ENCODE results near the gene EZH1. TPM values are rescaled to one million over a fixed set of nuclear protein-coding genes. Genes with fewer than 3 reads are reported as not detected.

The EZH1 gene
- total RNA-seq, 1 donor from 2014 or later = 43.3 TPM

DNA sequence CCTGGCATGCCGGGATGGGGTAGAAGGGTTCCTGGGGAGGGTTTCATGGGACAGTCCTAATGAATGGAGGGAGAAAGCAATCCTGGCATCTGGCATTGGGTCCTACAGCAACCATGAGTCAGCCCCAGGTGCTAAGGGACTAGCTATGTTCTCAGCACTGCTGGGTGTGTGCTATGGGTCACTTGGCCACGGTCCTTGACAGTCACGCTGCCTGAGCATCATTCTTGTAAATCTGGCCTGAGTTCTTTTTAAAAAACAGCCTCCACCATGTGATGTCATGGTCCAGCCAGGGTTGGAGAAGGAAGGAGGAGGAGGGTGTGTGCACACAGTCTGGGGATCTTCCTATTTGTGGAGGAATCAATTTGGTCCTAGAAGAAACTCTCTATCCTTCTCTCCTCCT, 9.9 kb upstream of the EZH1 start:
- Histone ChIP-seq H3K27ac (replicated peaks) (no peak overlapping the region), H3K36me3 (no peaks in the 10 kb centered on the region), H3K4me1 (peaks cover 19% of the 10 kb centered on the region), H3K4me3 (no peak overlapping the region), H3K9me3 (replicated peaks) (no peaks in the 10 kb centered on the region), H3K27me3 (ENCODE audit: low read depth) (no peaks in the 10 kb centered on the region)
- peak; percentile 41 for DNase-seq
- intact Hi-C loops (cut with micrococcal nuclease) = no loop called here
- TF ChIP-seq, protein P1, sequence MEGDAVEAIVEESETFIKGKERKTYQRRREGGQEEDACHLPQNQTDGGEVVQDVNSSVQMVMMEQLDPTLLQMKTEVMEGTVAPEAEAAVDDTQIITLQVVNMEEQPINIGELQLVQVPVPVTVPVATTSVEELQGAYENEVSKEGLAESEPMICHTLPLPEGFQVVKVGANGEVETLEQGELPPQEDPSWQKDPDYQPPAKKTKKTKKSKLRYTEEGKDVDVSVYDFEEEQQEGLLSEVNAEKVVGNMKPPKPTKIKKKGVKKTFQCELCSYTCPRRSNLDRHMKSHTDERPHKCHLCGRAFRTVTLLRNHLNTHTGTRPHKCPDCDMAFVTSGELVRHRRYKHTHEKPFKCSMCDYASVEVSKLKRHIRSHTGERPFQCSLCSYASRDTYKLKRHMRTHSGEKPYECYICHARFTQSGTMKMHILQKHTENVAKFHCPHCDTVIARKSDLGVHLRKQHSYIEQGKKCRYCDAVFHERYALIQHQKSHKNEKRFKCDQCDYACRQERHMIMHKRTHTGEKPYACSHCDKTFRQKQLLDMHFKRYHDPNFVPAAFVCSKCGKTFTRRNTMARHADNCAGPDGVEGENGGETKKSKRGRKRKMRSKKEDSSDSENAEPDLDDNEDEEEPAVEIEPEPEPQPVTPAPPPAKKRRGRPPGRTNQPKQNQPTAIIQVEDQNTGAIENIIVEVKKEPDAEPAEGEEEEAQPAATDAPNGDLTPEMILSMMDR (IDR thresholded peaks at IDR 0.05; ENCODE audit: borderline replicate concordance) = no peak

DNA sequence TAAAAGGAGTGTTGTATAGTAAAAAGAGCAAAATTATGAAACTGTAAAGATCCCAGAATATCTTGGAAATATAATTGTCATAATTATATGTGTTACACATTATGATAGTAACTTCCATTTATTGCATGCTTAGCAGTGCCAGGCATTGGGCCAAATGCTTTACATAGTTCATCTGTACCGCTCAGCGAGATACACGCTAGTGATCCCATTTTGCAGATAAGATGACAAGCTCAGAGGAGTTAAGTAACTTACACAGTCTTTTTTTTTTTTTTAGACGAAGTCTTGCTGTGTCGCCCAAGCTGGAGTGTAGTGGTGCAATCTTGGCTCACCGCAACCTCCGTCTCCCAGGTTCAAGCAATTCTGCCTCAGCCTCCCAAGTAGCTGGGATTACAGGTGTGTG, 6.8 kb upstream of the EZH1 start:
- DNase-seq = no peak
- peak overlapping the region; percentile 71 for H3K27ac ChIP-seq (replicated peaks)
- H3K9me3 ChIP-seq (replicated peaks) = no peaks in the 10 kb centered on the region
- peaks cover 41% of the 10 kb centered on the region for H3K4me1 ChIP-seq
- TF ChIP-seq, protein P1 (IDR thresholded peaks at IDR 0.05; ENCODE audit: borderline replicate concordance) = no peak
- intact Hi-C loops (cut with micrococcal nuclease) = no loop called here
- H3K27me3 ChIP-seq (ENCODE audit: low read depth) = no peaks in the 10 kb centered on the region
- H3K4me3 ChIP-seq = no peak overlapping the region
- no peaks in the 10 kb centered on the region for H3K36me3 ChIP-seq

DNA sequence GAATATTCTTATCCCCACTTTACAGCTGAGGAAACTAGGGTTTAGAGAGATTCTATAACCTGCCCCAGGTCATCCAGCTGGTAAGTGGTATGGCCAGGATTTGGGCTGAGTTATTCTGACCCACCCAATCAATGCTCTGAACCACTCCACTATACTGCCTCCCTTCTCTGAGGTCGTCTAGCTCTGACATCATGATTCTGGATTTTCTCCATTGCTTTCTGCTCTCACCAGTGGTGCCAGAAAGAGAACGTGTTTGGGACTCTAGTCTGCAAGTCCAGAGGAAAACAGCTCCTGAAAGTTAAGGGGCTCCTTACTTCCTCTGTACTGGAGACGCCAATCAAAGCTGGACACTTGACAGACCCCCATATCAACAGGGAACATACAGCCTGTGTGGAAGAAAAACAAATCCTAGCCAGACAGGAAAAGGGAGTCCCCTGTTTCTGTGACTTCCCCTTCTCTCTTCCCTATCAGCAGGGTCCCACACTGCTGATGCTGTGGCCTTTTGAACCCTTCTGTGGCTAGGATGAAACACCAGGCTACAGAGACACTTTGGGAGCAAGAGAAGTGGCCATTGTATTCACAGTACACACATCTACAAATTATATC, 6.0 kb upstream of the EZH1 start:
- H3K27ac ChIP-seq (replicated peaks) = peak overlapping the region; percentile 71
- H3K36me3 ChIP-seq = no peaks in the 10 kb centered on the region
- TF ChIP-seq, protein P1 (IDR thresholded peaks at IDR 0.05; ENCODE audit: borderline replicate concordance) = no peak
- no peaks in the 10 kb centered on the region for H3K27me3 ChIP-seq (ENCODE audit: low read depth)
- H3K9me3 ChIP-seq (replicated peaks) = no peaks in the 10 kb centered on the region
- intact Hi-C loops (cut with micrococcal nuclease) = no loop called here
- no peak overlapping the region for H3K4me3 ChIP-seq
- DNase-seq = no peak
- H3K4me1 ChIP-seq = peaks cover 41% of the 10 kb centered on the region

DNA sequence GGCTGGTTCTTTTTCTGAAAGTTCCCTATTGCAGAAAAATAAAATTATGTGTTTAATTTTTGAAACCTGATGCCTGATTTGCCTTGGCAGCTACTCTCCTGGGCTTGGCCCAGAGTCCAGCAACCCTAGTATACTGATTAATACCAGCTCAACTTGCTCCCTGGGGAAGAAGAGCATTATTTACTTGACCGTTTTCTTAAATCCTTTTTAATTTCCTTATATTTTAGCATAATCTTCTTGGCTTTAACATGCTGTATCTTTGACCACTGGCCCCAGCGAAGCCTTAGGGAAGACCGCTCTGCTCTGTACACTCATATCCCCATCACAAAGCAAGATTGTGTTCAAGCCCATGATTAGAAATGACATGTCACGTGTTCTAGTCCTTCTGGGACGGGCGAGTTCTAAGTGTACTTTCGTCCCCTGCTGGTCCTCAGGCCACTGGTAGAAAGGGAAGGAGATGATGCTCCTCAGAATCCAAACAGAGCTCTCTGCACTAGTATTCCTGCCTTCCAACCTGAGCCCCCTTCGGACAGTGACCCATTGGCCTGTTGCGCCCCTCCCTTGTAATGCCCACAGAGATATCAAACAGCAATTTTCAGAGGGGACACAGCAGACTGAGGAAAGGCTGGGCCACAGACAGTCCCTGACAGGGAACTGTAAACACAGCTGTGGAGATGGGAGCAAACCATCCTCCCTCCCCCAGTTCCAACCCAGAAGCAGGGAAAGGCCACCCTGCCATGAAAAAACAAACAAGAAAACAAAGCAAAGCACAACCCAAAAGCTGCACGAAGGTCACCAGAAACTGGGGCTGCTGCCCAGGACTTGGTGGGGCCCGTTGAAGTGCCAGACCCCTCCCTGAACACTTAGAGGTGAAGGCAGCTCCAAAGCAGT, 4.3 kb upstream of the EZH1 start:
- no peak for DNase-seq
- Histone ChIP-seq H3K27ac (replicated peaks) (peak overlapping the region; percentile 71), H3K9me3 (replicated peaks) (no peaks in the 10 kb centered on the region), H3K36me3 (no peaks in the 10 kb centered on the region), H3K27me3 (ENCODE audit: low read depth) (no peaks in the 10 kb centered on the region), H3K4me1 (peaks cover 54% of the 10 kb centered on the region), H3K4me3 (no peak overlapping the region)
- TF ChIP-seq, protein P1 (IDR thresholded peaks at IDR 0.05; ENCODE audit: borderline replicate concordance) = no peak
- intact Hi-C loops (cut with micrococcal nuclease) = no loop called here

DNA sequence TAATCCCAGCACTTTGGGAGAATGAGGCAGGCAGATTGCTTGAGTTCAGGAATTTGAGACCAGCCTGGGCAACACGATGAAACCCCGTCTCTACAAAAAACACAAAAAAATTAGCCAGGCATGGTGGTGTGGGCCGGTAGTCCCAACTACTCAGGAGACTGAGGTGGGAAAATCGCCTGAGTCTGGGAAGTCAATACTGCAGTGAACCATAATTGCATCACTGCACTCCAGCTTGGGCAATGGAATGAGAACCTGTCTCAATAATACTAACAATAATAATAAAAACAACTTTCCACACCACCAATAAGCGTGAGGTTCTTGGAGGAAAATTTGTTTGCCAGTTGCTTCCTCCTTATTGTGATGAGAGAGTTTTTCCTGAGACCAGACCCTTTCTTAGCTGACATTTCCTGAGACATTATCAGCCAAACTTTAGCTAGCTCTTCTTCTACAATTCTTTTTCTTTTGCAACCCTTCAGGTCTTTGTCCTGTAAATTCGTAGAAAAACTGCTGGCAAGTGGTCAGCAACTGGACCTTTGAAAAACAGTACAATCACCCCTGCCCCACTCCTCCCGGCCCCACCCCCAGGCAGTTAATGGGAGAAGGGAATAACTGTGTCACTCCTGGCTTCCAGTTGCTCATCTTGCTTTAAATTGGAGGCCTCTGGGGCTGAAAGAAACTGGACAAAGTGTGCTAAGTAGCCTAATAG, 3.5 kb upstream of the EZH1 start:
- H3K36me3 ChIP-seq = no peaks in the 10 kb centered on the region
- no peak for DNase-seq

More for the DNA sequence above, 3.5 kb upstream of the EZH1 start:
- H3K9me3 ChIP-seq (replicated peaks) = no peaks in the 10 kb centered on the region
- TF ChIP-seq, protein P1 (IDR thresholded peaks at IDR 0.05; ENCODE audit: borderline replicate concordance) = no peak
- intact Hi-C loops (cut with micrococcal nuclease) = no loop called here
- H3K27me3 ChIP-seq (ENCODE audit: low read depth) = no peaks in the 10 kb centered on the region
- no peak overlapping the region for H3K4me3 ChIP-seq
- peak overlapping the region; percentile 71 for H3K27ac ChIP-seq (replicated peaks)
- H3K4me1 ChIP-seq = peaks cover 62% of the 10 kb centered on the region

Measured in left ventricle myocardium inferior (tissue), 1 donor.